GM21529 (cell line): ENCODE results near the gene GCH1.
"Not testable (repeated sequence)": the region's sequence is repeated elsewhere in the genome, so short reads cannot be mapped to it uniquely, and the experiment has no call there.

ENCODE experiments used
- ATAC-seq: cut with Tn5 transposase; IDR thresholded peaks from one replicate; pipeline ENCODE4 v1.9.1; 2021; ENCODE audit not compliant: unreplicated experiment

The GCH1 gene

DNA sequence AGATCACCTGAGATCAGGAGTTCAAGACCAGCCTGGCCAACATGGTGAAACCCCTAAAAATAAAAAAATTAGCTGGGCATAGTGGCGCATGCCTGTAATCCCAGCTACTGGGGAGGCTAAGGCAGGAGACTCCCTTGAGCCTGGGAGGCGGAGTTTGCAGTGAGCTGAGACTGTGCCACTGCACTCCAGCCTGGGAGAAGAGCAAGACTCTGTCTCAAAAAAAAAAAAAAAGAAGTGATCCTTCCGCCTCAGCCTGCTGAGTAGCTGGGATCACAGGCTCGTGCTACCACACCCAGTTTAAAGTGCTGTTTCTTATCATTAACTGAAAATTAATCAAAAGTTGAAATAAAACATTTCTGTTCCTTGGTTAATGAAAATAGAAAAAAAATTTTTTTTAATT is 6.3 kb upstream of the GCH1 start:
- not testable (repeated sequence) for ATAC-seq

DNA sequence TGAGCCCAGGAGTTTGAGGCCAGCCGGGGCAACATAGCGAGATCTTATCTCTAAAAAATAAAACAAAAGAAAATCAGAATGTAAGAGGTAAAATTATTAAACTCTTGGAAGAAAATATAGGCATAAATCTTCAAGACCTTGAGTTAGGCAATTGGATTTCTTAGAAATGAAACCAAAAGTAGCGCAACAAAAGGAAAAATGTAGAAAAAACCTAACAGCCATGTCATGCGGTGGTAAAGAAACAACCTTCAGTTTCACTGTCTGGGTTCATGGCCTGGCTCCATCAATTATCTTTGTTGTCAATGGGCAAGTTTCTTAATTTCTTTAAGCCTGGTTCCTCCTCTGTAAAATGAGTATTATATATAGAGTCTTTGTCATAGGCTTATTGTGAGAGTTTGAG is 5.6 kb upstream of the GCH1 start:
- ATAC-seq: no peak

DNA sequence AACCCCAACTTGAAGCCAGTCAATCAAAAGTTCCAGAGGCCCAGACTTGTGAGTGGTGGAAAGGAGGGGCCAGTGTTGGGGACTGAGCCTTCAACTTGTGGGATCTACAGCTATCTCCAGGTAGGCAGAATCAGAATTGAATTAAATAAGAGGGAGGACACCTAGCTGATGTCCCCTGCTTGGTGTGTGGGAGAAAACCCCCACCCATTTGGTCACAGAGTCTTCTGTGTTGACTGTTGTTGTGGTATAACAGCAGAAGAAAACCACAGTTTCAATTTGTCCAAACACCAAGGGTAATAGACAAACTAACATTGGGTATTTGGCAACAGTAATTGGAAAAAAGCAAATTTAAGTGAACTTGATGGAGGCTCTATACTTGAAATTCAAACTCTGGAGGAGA is 3.4 kb upstream of the GCH1 start:
- no peak for ATAC-seq

DNA sequence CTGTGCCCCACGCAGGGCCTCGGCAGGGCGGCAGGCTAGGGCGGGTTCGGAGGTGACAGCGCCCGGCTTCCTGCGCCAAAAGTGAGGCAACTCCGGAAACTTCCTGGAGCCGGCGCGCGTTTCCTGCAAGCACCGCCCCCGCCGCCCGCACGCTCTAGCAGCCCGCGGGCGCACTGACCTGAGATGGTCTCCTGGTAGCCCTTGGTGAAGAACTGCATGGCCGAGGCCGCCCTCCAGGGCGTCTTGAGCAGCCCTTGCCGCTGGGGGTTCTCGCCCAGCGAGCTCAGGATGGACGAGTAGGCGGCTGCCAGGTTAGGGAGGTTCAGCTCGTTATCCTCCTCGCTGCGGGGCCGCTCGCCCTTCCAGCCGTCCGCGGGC is 494 bp downstream of the GCH1 start:
- ATAC-seq: peak; percentile 57

DNA sequence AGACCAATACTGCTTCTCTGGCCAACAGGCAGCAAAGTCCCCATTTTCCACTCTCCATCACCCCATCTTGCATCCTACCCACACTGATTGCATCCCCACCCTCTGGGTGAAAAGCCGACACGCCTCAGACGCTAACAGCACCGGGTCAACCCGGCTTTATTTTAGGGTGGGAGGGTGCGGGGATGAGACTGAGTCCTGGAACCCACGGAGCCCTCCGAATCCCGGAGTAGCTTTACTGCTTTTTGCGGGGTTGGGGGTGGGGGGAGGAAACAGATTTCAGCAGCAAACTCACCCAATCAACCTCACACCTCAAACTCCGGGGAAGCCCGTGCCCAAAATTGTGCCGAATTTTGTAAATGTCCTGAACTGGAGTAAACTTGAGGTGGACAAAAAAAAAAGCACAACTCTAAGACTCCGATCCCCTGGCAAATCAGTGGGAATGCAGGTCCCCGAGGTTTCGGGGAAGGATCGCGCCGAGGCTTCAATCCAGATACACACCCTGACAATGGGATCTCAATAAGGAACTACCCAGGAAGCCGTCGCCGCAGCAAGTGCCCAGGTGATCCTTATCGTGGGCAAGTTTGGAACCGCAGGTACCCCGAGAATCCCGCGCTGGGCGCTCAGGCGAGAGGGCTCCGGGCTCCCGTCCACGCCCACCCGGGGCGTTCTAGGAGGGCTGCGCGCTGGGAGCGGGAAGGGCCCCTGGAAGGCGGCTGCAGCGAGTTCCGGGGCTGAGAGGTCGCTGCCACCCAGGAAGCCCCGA is 1.1 kb downstream of the GCH1 start:
- ATAC-seq: no peak

DNA sequence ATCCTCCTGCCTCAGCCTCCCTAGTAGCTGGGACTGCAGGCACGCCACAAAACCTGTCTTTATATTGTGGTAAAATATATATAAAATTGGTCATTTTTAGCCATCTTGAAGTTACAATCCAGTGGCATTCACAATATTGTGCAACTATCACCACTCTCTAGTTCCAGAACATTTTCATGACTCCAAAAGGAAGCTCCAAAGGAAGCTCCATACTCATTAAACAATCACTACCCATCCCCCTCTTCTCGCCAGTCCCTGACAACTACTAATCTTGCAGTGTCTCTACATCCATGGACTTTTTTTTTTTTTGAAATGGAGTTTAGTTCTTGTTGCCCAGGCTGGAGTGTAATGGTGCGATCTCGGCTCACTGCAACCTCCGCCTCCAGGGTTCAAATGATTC is 3.1 kb downstream of the GCH1 start:
- no peak for ATAC-seq

DNA sequence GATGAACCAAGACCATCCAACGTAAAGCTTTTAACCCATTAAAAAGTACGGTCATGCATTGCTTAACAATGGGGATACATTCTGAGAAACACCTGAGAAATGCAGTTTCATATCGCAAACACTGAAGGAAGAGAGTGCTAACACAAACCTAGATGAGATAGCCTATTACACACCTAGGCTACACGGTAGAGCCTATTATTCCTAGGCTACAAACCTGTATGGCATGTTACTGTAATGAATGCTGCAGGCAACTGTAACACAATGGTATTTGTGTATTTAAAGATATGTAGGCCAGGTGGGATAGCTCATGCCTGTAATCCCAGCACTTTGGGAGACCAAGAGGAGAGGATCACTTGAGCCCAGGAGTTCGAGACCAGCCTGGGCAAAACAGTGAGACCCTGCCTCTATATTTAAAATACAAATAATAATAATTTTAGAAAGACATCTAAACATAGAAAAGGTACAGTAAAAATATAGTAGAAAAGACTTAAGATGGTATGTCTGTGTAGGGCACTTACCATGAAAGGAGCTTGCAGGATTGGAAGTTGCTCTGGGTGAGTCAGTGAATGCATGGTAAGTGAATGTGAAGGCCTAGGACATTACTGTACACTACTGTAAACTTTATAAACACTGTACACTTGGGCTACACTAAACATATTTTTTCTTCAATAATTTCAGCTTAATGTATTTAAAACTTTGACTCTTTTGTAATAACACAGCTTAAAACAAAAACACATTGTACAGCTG is 4.6 kb downstream of the GCH1 start:
- ATAC-seq: not testable (repeated sequence)

DNA sequence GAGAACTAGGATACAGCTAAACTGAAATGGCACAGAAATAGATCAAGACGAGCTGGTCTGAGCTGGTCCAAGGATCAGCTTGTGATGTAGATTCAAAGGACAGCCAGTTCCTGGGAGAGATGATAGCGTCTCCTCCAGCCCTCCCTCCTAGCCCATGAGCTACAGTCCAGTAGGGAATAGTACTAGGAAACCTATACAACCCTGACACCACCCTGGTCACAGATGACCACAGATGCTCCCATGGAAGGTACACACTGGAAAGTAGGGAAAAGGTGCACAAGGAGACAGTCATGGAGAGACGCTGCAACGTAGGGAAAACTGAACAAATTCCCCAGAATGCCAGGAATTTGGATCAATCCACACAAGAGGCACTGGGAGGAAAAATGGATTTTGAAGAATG is 6.9 kb downstream of the GCH1 start:
- no peak for ATAC-seq

DNA sequence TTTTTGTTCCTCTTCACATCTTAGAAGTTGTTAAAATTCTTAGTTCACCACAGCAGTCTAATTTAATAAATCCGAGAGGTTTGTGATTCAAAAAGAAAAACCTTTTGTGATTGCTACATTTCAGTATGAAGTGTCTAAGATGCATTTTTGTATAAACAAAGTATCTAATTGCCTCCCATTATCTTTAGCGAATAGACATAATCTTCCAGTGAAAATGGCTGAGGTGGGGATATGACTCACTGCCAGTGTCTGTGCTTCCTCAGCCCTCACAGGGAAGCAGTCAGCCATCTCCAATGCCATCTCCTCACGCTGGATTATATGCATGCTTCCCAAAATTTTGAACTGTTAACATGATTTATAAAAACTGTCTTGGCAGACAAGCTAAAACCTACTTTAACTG is 7.6 kb downstream of the GCH1 start:
- ATAC-seq: no peak

DNA sequence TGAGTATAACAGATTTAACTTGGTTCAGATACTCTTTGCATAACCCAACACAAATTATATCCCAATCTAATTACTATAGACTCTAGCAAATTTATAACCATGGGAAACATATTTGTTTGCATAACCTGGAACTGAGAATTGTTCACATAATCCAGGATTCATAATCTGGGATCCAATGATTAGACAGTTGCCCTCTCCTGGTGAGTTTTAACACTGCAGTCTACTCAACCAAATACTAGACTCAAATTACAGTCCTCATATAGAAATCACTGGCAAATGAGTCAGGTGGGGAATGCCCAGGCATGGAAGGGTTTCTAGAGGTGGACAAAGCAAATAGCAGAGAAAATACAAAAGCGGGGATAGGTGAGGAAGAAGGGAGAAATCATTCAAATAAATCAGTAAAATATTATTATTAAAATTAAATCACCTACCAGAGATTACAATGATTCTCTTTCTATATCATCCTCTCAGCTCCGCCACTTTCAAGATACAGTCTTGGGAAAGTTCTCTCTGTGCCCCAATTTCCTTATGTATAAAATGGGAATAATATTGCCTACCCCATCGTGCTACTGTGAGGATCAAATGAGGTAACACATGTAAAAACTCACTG is 9.4 kb downstream of the GCH1 start:
- ATAC-seq: peak; percentile 52

DNA sequence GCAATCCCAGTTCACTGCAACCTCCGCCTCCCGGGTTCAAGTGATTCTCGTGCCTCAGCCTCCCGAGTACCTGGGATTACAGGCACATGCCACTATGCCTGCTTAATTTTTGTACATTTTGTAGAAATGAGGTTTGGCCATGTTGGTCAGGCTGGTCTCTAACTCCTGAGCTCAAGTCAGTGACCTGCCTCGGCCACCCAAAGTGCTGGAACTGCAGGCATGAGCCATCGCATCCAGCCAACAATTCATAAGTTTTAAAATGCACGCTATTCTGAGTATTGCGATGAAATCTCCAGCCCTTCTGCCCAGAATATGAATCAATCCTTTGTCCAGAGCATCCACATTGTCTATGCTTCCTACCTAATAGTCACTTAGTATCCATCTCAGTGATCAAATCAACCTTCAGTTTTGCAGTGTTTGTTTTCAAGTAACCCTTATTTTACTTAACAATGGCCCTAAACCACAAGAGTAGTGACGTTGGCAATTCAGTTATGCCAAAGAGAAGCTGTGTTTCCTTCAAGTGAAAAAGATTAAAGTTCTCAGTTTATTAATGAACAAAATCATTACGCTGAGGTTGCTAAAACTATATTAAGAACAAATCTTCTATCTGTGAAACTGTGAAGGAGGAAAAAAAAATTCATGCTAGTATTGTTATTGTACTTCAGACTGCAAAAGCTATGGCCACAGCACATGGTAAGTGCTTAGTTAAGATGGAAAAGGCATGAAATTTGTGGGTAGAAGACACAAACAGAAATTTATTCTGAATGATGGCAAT is 11.0 kb downstream of the GCH1 start:
- ATAC-seq: no peak

DNA sequence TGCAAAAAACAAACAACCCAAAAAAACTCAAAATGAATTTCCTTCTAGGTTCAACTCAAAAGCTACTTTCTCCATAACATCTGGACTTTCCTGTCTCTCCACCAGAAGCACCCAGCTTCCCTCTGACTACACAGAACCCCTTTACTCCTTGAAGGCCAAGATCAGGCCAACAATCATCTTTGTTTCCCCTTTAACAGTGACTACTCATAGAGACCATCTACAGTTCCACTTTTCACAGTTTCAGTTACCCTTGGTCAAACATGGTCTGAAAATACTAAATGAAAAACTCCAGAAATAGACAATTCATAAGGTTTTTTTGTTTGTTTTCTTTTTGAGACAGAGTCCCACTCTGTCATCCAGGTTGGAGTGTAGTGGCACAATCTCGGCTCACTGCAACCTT is 11.8 kb downstream of the GCH1 start:
- peak; percentile 82 for ATAC-seq

DNA sequence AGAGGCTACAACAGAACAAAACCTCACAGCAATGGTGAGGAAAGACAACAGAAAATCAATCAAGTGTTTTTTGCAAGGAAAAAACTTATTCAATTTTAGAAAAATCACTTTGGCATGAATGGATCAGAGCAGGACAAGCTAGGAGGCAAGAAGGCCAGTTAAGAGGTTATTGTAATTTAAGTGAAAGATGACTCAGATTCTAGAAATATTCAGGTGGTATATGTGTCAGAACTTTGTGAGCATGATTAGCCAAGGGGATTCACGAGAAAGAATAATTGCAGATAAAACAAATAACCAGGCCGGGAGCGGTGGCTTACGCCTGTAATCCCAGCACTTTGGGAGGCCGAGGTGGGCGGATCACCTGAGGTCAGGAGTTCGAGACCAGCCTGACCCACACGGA is 12.7 kb downstream of the GCH1 start:
- no peak for ATAC-seq

DNA sequence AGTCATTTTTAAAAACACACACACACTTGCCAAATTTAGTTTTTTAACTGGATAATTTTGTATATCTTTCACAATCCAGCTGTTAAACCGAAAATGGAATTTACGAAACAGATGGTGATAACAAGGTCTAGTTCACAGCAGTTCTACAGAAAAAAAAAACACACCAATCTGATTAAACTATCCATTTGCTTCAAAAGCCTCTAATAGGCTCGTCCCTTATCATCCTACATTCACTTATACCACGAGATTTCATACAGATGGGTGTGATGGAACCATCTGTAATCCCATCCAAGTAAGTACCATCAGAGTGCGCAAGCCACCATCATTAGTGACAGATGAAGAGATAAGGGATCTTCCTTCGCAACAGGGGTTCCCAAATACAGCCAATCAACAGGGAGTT is 20.1 kb downstream of the GCH1 start:
- no peak for ATAC-seq

DNA sequence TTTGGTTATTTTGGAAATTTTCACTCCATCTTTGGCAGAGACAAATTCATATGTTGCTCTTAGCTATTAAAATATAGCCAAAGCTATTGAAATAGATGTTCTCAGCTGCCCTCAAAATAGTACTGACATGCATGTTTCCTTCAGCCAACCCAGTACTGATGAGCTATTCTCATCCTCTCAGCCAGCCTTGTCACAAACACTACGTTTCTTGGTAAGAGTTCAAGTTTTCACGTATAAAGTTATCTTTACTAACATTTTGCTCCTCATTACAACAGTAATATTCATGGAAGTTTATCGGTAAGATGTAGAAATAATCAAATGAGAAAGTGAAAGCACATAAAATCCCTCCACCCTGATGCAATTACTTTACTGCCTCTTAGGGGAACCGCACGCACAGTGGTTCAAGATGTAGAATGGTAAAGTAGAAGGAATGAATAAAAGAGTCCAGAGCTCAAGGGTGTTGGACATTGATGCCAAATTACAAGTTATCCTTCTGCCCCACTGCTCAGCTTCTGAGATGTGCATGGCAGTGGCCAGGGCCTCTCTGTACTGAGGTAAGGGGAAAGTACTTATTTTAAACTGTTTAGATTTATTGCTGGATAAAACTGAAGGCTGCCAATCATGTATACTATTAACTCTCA is 20.7 kb downstream of the GCH1 start:
- ATAC-seq: peak; percentile 50

DNA sequence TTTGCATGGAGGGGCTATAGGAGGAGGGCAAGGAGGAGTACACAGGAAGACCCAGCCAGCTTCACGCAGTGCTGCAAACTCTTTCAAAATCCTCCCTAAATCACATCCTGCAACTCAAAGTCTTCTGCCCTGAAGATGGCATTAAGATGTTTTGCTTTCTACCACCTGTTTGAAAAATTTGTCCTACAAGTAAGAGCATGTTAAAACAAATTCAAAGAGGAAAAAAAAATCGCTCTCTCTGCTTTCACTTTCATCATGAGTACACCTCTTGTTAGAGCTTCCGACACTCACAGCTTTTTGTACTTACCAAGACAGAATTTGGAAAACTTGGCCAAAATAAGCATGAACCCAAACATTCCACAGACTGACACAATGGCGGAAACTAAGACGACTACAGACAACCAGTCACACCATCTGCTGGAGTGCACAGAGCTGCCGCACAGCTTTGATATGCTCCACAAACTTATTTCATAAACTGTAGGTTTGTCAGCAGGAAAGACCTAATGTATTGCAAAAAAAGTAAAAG is 21.3 kb downstream of the GCH1 start:
- peak; percentile 57 for ATAC-seq

DNA sequence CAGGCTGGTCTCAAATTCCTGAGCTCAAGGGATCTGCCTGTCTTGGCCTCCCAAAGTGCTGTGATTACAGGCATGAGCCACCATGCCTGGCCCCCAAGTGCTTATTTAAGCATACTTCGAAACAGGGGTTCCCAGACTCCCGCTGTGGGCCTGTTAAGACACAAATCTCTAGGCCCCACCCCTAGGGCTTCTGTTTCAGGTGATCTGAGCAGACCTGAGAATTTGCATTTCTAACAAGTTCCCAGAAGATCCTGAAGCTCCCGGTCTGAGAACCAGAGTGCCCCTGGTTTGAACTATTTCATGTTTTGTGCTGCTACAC is 25.0 kb downstream of the GCH1 start:
- ATAC-seq: no peak

DNA sequence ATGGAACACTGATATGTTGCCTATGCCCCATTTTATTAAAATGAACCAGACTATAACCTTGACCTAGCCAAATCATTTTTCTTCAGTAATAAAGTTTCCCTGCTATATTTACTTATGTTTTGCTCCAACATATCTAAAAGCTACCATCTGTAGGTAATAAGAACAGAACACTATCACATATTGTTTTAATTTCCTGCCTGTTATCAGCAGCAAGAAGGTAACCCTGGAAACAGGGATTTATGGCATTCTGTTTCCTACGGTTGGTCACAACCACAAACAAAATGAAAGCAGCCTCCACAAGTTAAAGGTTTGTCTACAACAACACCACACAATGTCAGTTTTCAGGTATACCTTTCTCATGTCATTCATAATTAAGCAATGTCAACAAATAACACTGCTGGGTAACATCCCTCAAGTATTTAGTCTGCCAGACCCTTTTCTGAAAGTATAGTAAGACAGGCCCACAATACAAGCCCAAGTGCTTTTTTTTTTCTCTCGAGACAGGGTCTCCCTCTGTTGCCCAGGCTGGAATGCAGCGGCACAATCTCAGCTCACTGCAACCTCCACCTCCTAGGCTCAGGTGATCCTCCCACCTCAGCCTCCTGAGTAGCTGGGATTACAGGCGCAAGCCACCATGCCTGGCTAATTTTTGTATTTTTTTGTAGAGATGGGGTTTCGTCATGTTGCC is 25.5 kb downstream of the GCH1 start:
- ATAC-seq: no peak

DNA sequence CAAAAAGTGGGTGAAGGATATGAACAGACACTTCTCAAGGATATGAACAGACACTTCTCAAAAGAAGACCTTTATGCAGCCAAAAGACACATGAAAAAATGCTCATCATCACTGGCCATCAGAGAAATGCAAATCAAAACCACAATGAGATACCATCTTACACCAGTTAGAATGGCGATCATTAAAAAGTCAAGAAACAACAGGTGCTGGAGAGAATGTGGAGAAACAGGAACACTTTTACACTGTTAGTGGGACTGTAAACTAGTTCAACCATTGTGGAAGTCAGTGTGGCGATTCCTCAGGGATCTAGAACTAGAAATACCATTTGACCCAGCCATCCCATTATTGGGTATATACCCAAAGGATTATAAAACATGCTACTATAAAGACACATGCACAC is 27.0 kb downstream of the GCH1 start:
- ATAC-seq: not testable (repeated sequence)
